Measurements from ENCODE around the gene TTC33.

The TTC33 gene

GRCh38 chr5:40480392-40480791, 275.4 kb downstream of the TTC33 start:
- TF ChIP-seq EZH2phosphoT487 (IDR thresholded peaks at IDR 0.05; ENCODE audit: low read depth) (no peak), CTCF (IDR thresholded peaks at IDR 0.05; ENCODE audit: low read depth, low read length) (no peak)
- Histone ChIP-seq H3K4me2 (ENCODE audit: low read length) (peak overlapping the region; percentile 31), H3K27ac (ENCODE audit: low read length) (no peak overlapping the region), H3K79me2 (ENCODE audit: low read length) (no peaks in the 10 kb centered on the region), H3K4me3 (ENCODE audit: low read length) (no peak overlapping the region), H4K20me1 (ENCODE audit: insufficient read depth, low read length) (no peaks in the 10 kb centered on the region), H3K9ac (ENCODE audit: low read length) (no peak overlapping the region), H3K9me3 (ENCODE audit: insufficient read depth, low read length) (no peaks in the 10 kb centered on the region), H3K4me1 (ENCODE audit: low read length) (peaks cover 37% of the 10 kb centered on the region), H3K27me3 (ENCODE audit: low read depth, low read length) (no peaks in the 10 kb centered on the region), H3K36me3 (replicated peaks; ENCODE audit: low read depth, low read length) (no peaks in the 10 kb centered on the region), H2AFZ (ENCODE audit: low read depth, low read length) (no peak overlapping the region; the same call in 1 of the 2 replicates)

- Histone ChIP-seq H3K9me3 (ENCODE audit: insufficient read depth, low read length) (no peaks in the 10 kb centered on the region), H3K4me1 (ENCODE audit: low read length) (peaks cover 34% of the 10 kb centered on the region), H4K20me1 (ENCODE audit: insufficient read depth, low read length) (no peaks in the 10 kb centered on the region), H2AFZ (ENCODE audit: low read depth, low read length) (no peak overlapping the region), H3K79me2 (ENCODE audit: low read length) (no peaks in the 10 kb centered on the region), H3K27me3 (ENCODE audit: low read depth, low read length) (no peaks in the 10 kb centered on the region), H3K4me2 (ENCODE audit: low read length) (no peak overlapping the region), H3K9ac (ENCODE audit: low read length) (no peak overlapping the region), H3K36me3 (replicated peaks; ENCODE audit: low read depth, low read length) (no peaks in the 10 kb centered on the region), H3K27ac (ENCODE audit: low read length) (no peak overlapping the region), H3K4me3 (ENCODE audit: low read length) (no peak overlapping the region)
- TF ChIP-seq EZH2phosphoT487 (IDR thresholded peaks at IDR 0.05; ENCODE audit: low read depth) (no peak), CTCF (IDR thresholded peaks at IDR 0.05; ENCODE audit: low read depth, low read length) (no peak)
Measured at GRCh38 chr5:40479939-40480338, 275.8 kb downstream of the TTC33 start.

GRCh38 chr5:40478766-40479165, 277.0 kb downstream of the TTC33 start:
- H3K9me3 ChIP-seq (ENCODE audit: insufficient read depth, low read length), result no peaks in the 10 kb centered on the region
- H3K4me3 ChIP-seq (ENCODE audit: low read length), result no peak overlapping the region
- H2AFZ ChIP-seq (ENCODE audit: low read depth, low read length), result no peak overlapping the region
- H3K4me2 ChIP-seq (ENCODE audit: low read length), result no peak overlapping the region
- H4K20me1 ChIP-seq (ENCODE audit: insufficient read depth, low read length), result no peaks in the 10 kb centered on the region
- H3K27me3 ChIP-seq (ENCODE audit: low read depth, low read length), result no peaks in the 10 kb centered on the region
- no peak overlapping the region for H3K27ac ChIP-seq (ENCODE audit: low read length)
- no peak for TF ChIP-seq EZH2phosphoT487 (IDR thresholded peaks at IDR 0.05; ENCODE audit: low read depth)
- TF ChIP-seq CTCF (IDR thresholded peaks at IDR 0.05; ENCODE audit: low read depth, low read length), result no peak
- H3K9ac ChIP-seq (ENCODE audit: low read length), result no peak overlapping the region
- no peaks in the 10 kb centered on the region for H3K36me3 ChIP-seq (replicated peaks; ENCODE audit: low read depth, low read length)
- H3K79me2 ChIP-seq (ENCODE audit: low read length), result no peaks in the 10 kb centered on the region
- peaks cover 23% of the 10 kb centered on the region for H3K4me1 ChIP-seq (ENCODE audit: low read length)

GRCh38 chr5:40477856-40478546, 277.8 kb downstream of the TTC33 start:
- TF ChIP-seq CTCF (IDR thresholded peaks at IDR 0.05; ENCODE audit: low read depth, low read length), result no peak
- TF ChIP-seq EZH2phosphoT487 (IDR thresholded peaks at IDR 0.05; ENCODE audit: low read depth), result no peak
- H3K79me2 ChIP-seq (ENCODE audit: low read length), result no peaks in the 10 kb centered on the region
- H3K9me3 ChIP-seq (ENCODE audit: insufficient read depth, low read length), result no peaks in the 10 kb centered on the region
- H3K27me3 ChIP-seq (ENCODE audit: low read depth, low read length), result no peaks in the 10 kb centered on the region
- no peak overlapping the region for H3K4me3 ChIP-seq (ENCODE audit: low read length)
- no peak overlapping the region for H2AFZ ChIP-seq (ENCODE audit: low read depth, low read length)
- H3K9ac ChIP-seq (ENCODE audit: low read length), result no peak overlapping the region
- no peaks in the 10 kb centered on the region for H4K20me1 ChIP-seq (ENCODE audit: insufficient read depth, low read length)
- H3K4me1 ChIP-seq (ENCODE audit: low read length), result peaks cover 15% of the 10 kb centered on the region
- no peaks in the 10 kb centered on the region for H3K36me3 ChIP-seq (replicated peaks; ENCODE audit: low read depth, low read length)
- no peak overlapping the region for H3K27ac ChIP-seq (ENCODE audit: low read length)
- H3K4me2 ChIP-seq (ENCODE audit: low read length), result no peak overlapping the region

All from OCI-LY3 (cell line).